Suprapubic skin (tissue), 3 donors: ENCODE data around the gene ARID1B.

Source experiments
- POLR2A ChIP-seq, 2 donors: fragments of 450-650 bp; IDR thresholded peaks; one replicate each; pipeline ENCODE4 v1.6.1; 2017; ENCODE audit warnings: antibody characterized with exemption in 2 of 2, mild to moderate bottlenecking in 2 of 2, moderate library complexity in 2 of 2
- TF ChIP-seq, protein P1 (sequence below), 2 donors: fragments of 200-600 bp in 1 of 2; fragments of 450-650 bp in 1 of 2; sonication (generic) in 1 of 2; IDR thresholded peaks; one replicate each; pipeline ENCODE4 v1.5.1; 2016 to 2019; ENCODE audit warnings: antibody characterized with exemption in 2 of 2, mild to moderate bottlenecking in 1 of 2, moderate library complexity in 1 of 2

DNA sequence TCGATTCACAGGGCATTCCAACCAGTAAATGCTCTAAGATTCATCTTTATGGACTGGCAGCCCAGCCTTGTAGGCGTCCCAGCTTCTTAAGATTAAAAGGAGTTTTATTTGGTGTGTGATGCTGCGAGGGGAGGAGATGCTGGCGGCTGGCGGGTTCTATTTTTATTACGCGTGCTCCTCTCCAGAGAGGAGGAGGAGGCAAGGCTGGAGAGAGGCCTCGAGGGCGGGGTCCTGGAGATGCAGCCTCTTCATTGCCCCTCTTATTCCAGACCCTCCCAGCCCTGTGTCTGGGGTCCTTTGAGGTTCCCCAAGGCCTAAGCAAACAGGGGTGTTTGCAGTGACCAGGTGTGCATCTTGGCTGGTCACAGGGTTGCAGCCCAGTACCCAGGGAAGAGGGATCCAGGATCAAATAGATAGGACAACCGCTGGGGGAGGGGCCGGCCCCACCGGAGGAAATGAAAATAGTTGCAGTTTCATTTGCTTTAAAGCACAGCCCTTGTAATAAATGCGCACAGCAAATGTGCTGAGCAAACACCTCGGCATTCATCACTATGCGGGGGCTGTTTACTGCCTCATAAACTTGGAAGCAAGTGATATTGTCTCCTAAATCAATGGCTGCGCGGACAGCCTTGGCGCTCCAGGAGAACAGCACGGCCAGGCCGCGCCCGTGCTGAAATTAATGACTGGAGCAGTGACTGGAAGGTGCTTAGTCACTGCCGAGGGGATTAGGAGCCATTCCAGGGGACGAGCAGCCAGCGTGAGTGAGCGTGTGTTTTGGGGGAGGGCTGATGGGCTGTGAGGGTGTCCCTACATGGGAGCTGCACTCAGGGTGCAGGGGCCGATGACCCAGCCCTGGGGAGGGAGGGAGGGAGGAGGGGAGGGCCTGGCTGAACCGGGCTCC, 463.1 kb downstream of the ARID1B start:
- TF ChIP-seq, protein P1, sequence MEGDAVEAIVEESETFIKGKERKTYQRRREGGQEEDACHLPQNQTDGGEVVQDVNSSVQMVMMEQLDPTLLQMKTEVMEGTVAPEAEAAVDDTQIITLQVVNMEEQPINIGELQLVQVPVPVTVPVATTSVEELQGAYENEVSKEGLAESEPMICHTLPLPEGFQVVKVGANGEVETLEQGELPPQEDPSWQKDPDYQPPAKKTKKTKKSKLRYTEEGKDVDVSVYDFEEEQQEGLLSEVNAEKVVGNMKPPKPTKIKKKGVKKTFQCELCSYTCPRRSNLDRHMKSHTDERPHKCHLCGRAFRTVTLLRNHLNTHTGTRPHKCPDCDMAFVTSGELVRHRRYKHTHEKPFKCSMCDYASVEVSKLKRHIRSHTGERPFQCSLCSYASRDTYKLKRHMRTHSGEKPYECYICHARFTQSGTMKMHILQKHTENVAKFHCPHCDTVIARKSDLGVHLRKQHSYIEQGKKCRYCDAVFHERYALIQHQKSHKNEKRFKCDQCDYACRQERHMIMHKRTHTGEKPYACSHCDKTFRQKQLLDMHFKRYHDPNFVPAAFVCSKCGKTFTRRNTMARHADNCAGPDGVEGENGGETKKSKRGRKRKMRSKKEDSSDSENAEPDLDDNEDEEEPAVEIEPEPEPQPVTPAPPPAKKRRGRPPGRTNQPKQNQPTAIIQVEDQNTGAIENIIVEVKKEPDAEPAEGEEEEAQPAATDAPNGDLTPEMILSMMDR (IDR thresholded peaks at IDR 0.05): no peak
- no peak for TF ChIP-seq POLR2A (IDR thresholded peaks at IDR 0.05)
